ENCODE measurements around the gene CIPC. TPM values are rescaled to one million over a fixed set of nuclear protein-coding genes. Genes with fewer than 3 reads are reported as not detected.

The CIPC gene
- total and polyA plus RNA-seq, 2 of the 13 experiments (the other 11 are each of a cell fraction or from before 2014, with no cell fraction given): 7.6 to 13.9 TPM

DNA sequence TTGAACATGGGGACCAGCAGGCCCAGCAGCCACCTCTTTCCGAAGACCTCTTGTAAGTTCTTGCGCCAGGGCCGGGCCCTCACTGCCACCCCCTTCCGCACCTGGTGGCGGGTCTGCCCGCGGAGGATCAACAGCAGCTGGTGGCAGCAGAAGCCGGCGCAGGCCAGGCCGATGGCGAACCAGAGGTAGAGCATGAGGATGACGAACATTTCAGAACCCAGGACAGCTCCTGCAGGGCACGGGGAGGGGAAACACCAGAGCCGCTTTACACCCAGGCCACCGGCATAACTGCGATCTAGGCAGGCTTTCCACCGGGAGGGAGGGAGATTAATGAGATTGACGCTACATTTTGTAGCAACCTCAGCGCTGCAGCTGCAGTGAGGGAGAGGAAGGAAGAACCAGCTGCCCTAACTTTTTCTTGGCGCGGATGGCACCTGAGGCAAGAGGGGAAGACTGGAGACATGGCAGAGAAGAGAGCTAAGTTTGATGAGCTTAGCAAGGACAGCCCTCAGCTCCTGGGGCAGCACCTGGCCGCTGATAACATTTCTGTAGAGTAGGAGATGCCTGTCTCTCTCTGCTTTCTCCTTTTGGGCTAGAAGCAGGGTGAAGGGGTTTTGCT lies 35.8 kb downstream of the CIPC start (continued):
- TF ChIP-seq TEF (CRISPR knock-in tag; IDR thresholded peaks at IDR 0.05) (0 out of 2 replicates have a peak, but pooled peaks have one; percentile 49), ZNF687 (CRISPR knock-in tag; IDR thresholded peaks at IDR 0.05) (peak; percentile 33), ATF7-NPFF (CRISPR knock-in tag; IDR thresholded peaks at IDR 0.05; ENCODE audit: low read depth) (0 out of 2 replicates have a peak, but pooled peaks have one; percentile 35), ZNF724P (CRISPR knock-in tag; IDR thresholded peaks at IDR 0.05; ENCODE audit: borderline replicate concordance) (0 out of 2 replicates have a peak, but pooled peaks have one; percentile 51), ZNF605 (CRISPR knock-in tag; IDR thresholded peaks at IDR 0.05) (peak; percentile 23; the same call in 1 of the 2 replicates), SRF (IDR thresholded peaks at IDR 0.05; ENCODE audit: low read depth, low read length) (no peak), EHMT2 (IDR thresholded peaks at IDR 0.05; ENCODE audit: borderline replicate concordance, low read depth, low read length) (peak; percentile 97), CENPT (CRISPR knock-in tag; IDR thresholded peaks at IDR 0.05; ENCODE audit: low read depth) (0 out of 2 replicates have a peak, but pooled peaks have one; percentile 60), KDM4B (CRISPR knock-in tag; IDR thresholded peaks at IDR 0.05) (peak; percentile 83), HOXA3 (CRISPR knock-in tag; IDR thresholded peaks at IDR 0.05) (peak; percentile 36; the same call in 1 of the 2 replicates), ZNF430 (CRISPR knock-in tag; IDR thresholded peaks at IDR 0.05) (peak; percentile 53; the same call in 1 of the 2 replicates), ZBTB43 (CRISPR knock-in tag; conservative IDR thresholded peaks at IDR 0.05) (peak; percentile 63; the same call in 1 of the 2 replicates), ZFP37 (CRISPR knock-in tag; IDR thresholded peaks at IDR 0.05; ENCODE audit: borderline replicate concordance) (peak; percentile 84; the same call in 1 of the 2 replicates), MXI1 (IDR thresholded peaks at IDR 0.05; ENCODE audit: borderline replicate concordance, low read depth, low read length) (peak; percentile 47; the same call in 1 of the 3 replicates), RARA (CRISPR knock-in tag; IDR thresholded peaks at IDR 0.05) (peak; percentile 63)
- TF ChIP-seq, protein P1, sequence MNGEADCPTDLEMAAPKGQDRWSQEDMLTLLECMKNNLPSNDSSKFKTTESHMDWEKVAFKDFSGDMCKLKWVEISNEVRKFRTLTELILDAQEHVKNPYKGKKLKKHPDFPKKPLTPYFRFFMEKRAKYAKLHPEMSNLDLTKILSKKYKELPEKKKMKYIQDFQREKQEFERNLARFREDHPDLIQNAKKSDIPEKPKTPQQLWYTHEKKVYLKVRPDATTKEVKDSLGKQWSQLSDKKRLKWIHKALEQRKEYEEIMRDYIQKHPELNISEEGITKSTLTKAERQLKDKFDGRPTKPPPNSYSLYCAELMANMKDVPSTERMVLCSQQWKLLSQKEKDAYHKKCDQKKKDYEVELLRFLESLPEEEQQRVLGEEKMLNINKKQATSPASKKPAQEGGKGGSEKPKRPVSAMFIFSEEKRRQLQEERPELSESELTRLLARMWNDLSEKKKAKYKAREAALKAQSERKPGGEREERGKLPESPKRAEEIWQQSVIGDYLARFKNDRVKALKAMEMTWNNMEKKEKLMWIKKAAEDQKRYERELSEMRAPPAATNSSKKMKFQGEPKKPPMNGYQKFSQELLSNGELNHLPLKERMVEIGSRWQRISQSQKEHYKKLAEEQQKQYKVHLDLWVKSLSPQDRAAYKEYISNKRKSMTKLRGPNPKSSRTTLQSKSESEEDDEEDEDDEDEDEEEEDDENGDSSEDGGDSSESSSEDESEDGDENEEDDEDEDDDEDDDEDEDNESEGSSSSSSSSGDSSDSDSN (CRISPR knock-in tag; IDR thresholded peaks at IDR 0.05): no peak
- TF ChIP-seq, protein P2, sequence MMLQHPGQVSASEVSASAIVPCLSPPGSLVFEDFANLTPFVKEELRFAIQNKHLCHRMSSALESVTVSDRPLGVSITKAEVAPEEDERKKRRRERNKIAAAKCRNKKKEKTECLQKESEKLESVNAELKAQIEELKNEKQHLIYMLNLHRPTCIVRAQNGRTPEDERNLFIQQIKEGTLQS (CRISPR knock-in tag; IDR thresholded peaks at IDR 0.05): peak; percentile 60
- TF ChIP-seq, protein P3, sequence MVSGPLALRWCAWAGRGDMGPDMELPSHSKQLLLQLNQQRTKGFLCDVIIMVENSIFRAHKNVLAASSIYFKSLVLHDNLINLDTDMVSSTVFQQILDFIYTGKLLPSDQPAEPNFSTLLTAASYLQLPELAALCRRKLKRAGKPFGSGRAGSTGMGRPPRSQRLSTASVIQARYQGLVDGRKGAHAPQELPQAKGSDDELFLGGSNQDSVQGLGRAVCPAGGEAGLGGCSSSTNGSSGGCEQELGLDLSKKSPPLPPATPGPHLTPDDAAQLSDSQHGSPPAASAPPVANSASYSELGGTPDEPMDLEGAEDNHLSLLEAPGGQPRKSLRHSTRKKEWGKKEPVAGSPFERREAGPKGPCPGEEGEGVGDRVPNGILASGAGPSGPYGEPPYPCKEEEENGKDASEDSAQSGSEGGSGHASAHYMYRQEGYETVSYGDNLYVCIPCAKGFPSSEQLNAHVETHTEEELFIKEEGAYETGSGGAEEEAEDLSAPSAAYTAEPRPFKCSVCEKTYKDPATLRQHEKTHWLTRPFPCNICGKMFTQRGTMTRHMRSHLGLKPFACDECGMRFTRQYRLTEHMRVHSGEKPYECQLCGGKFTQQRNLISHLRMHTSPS (CRISPR knock-in tag; IDR thresholded peaks at IDR 0.05; ENCODE audit: low read depth): no peak
